Anterior cingulate cortex (tissue), 58 donors: ENCODE measurements around the gene C2orf92.
"Not testable (repeated sequence)": the region's sequence is repeated elsewhere in the genome, so short reads cannot be mapped to it uniquely, and the experiment has no call there.

Experiments
- DNase-seq, 58 donors: peaks; one replicate each; lab custom pipeline; 2025; lab: John Stamatoyannopoulos, UW

Gene C2orf92

GRCh38 chr2:97687235-97687634 is 17.7 kb downstream of the C2orf92 start:
- DNase-seq = not testable (repeated sequence)

- DNase-seq = no peak
These were observed 18.7 kb downstream of the C2orf92 start for GRCh38 chr2:97688062-97688827.

GRCh38 chr2:97691166-97691565 is 21.7 kb downstream of the C2orf92 start:
- no peak for DNase-seq

- no peak for DNase-seq
These were observed 24.0 kb downstream of the C2orf92 start for GRCh38 chr2:97693476-97693875.

GRCh38 chr2:97695744-97696143 is 26.2 kb downstream of the C2orf92 start:
- no peak for DNase-seq

GRCh38 chr2:97697252-97698235 is 28.0 kb downstream of the C2orf92 start:
- DNase-seq = peak in 57 of 58 donors; percentile 38 to 98 (median 78)

- no peak for DNase-seq
These were observed 29.0 kb downstream of the C2orf92 start for GRCh38 chr2:97698530-97698929.

- DNase-seq = peak in 38 of 58 donors; percentile 4 to 58 (median 22)
These were observed 30.4 kb downstream of the C2orf92 start for GRCh38 chr2:97699765-97700444.

- no peak for DNase-seq
These were observed 31.7 kb downstream of the C2orf92 start for GRCh38 chr2:97701186-97701585.

GRCh38 chr2:97701851-97702465 is 32.4 kb downstream of the C2orf92 start:
- DNase-seq = no peak

- no peak for DNase-seq
These were observed 33.4 kb downstream of the C2orf92 start for GRCh38 chr2:97702731-97703470.

GRCh38 chr2:97703741-97704140 is 34.2 kb downstream of the C2orf92 start:
- no peak for DNase-seq

GRCh38 chr2:97704989-97705388 is 35.5 kb downstream of the C2orf92 start:
- no peak for DNase-seq

- DNase-seq = no peak
These were observed 36.6 kb downstream of the C2orf92 start for GRCh38 chr2:97706112-97706511.

- DNase-seq = no peak
These were observed 37.3 kb downstream of the C2orf92 start for GRCh38 chr2:97706708-97707345.

GRCh38 chr2:97707362-97708047 is 38.0 kb downstream of the C2orf92 start:
- no peak for DNase-seq

GRCh38 chr2:97708048-97708380 is 38.5 kb downstream of the C2orf92 start:
- DNase-seq = no peak

- no peak for DNase-seq
These were observed 39.1 kb downstream of the C2orf92 start for GRCh38 chr2:97708608-97709007.

GRCh38 chr2:97711394-97711711 is 41.8 kb downstream of the C2orf92 start:
- no peak for DNase-seq
